ENCODE measurements around the gene RTRAF.

DNA sequence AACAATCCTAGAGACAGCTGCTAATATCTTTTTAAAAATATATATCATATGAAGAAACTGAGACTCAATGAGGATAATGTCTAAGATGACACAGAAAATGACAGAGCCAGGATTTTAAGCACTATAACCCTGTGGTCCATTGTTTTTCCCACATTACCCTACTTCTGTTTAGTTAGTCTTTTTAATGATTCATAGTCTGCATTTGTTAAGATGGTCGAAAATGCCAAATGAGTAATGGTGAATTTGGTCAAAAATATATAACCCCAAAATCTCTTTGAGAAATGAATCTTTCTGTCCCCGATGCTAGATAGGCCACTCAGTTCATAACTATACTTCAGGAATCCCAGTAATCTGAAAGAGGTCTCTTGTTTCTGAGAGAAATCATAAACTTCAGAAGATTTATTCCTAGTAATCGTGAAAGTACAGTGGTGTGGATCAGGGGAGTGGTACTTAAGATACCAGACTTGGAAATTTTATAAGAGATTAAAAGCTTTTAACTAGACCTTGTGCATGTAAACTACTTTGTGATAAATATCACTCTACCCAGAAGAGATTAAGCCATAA lies 10.8 kb downstream of the RTRAF start:
- TF ChIP-seq, protein P1, sequence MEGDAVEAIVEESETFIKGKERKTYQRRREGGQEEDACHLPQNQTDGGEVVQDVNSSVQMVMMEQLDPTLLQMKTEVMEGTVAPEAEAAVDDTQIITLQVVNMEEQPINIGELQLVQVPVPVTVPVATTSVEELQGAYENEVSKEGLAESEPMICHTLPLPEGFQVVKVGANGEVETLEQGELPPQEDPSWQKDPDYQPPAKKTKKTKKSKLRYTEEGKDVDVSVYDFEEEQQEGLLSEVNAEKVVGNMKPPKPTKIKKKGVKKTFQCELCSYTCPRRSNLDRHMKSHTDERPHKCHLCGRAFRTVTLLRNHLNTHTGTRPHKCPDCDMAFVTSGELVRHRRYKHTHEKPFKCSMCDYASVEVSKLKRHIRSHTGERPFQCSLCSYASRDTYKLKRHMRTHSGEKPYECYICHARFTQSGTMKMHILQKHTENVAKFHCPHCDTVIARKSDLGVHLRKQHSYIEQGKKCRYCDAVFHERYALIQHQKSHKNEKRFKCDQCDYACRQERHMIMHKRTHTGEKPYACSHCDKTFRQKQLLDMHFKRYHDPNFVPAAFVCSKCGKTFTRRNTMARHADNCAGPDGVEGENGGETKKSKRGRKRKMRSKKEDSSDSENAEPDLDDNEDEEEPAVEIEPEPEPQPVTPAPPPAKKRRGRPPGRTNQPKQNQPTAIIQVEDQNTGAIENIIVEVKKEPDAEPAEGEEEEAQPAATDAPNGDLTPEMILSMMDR (IDR thresholded peaks at IDR 0.05) = no peak
- TF ChIP-seq EP300 (IDR thresholded peaks at IDR 0.05) (no peak), POLR2A (IDR thresholded peaks at IDR 0.05) (no peak)

All from tibial nerve (tissue), 4 donors.